Erythroblast (primary cell): Measurements from ENCODE around the gene HEXD.

Experiments
- DNase-seq, 2 experiments: peaks; one replicate each; lab custom pipeline; 2025; lab: John Stamatoyannopoulos, UW
- GATA1 ChIP-seq: IDR thresholded peaks from 2 replicates; pipeline ENCODE4 v1.6.1; 2011; ENCODE audit warnings: low read depth, mild to moderate bottlenecking, control low read depth, low read length, moderate library complexity
- POLR2A ChIP-seq: IDR thresholded peaks from 2 replicates; pipeline ENCODE4 v1.6.1; 2011; ENCODE audit warnings: mild to moderate bottlenecking, low read length

The HEXD gene

GRCh38 chr17:82396601-82397435 is 21.3 kb upstream of the HEXD start:
- TF ChIP-seq GATA1 (no peak), POLR2A (no peak)
- no peak for DNase-seq

- TF ChIP-seq POLR2A (no peak), GATA1 (no peak)
- DNase-seq = no peak
Observed at GRCh38 chr17:82397449-82398335, 20.5 kb upstream of the HEXD start.

GRCh38 chr17:82399041-82399441 is 19.1 kb upstream of the HEXD start:
- no peak for DNase-seq
- no peak for TF ChIP-seq GATA1
- TF ChIP-seq POLR2A = no peak

GRCh38 chr17:82399601-82400101 is 18.5 kb upstream of the HEXD start:
- no peak for DNase-seq
- no peak for TF ChIP-seq POLR2A
- no peak for TF ChIP-seq GATA1

- DNase-seq = no peak
- TF ChIP-seq POLR2A = no peak
- TF ChIP-seq GATA1 = no peak
Observed at GRCh38 chr17:82400206-82400605, 17.9 kb upstream of the HEXD start.

- TF ChIP-seq POLR2A (no peak), GATA1 (no peak)
- no peak for DNase-seq
Observed at GRCh38 chr17:82400830-82401229, 17.3 kb upstream of the HEXD start.

- TF ChIP-seq POLR2A (no peak), GATA1 (no peak)
- DNase-seq = no peak
Observed at GRCh38 chr17:82402865-82403264, 15.3 kb upstream of the HEXD start.

GRCh38 chr17:82403662-82404660 is 14.2 kb upstream of the HEXD start:
- no peak for TF ChIP-seq POLR2A
- TF ChIP-seq GATA1 = no peak
- no peak for DNase-seq

GRCh38 chr17:82405051-82405450 is 13.1 kb upstream of the HEXD start:
- TF ChIP-seq GATA1 (no peak), POLR2A (no peak)
- no peak for DNase-seq

GRCh38 chr17:82406131-82406671 is 11.9 kb upstream of the HEXD start:
- no peak for DNase-seq
- TF ChIP-seq POLR2A (no peak), GATA1 (no peak)

GRCh38 chr17:82407255-82407654 is 10.9 kb upstream of the HEXD start:
- TF ChIP-seq GATA1 = no peak
- TF ChIP-seq POLR2A = no peak
- DNase-seq = no peak

GRCh38 chr17:82408288-82408937 is 9.7 kb upstream of the HEXD start:
- TF ChIP-seq GATA1 = no peak
- TF ChIP-seq POLR2A = no peak
- DNase-seq = no peak

- no peak for TF ChIP-seq GATA1
- no peak for TF ChIP-seq POLR2A
Observed at GRCh38 chr17:82408938-82409318, 9.2 kb upstream of the HEXD start.

More at GRCh38 chr17:82408938-82409318, 9.2 kb upstream of the HEXD start:
- no peak for DNase-seq
